HG02588 (cell line): Measurements from ENCODE around the gene SYT7.

Experiments used
- ATAC-seq: cut with Tn5 transposase; IDR thresholded peaks from one replicate; pipeline ENCODE4 v1.9.1; 2021; ENCODE audit warnings: mild to moderate bottlenecking, moderate library complexity; ENCODE audit not compliant: unreplicated experiment

SYT7 gene

DNA sequence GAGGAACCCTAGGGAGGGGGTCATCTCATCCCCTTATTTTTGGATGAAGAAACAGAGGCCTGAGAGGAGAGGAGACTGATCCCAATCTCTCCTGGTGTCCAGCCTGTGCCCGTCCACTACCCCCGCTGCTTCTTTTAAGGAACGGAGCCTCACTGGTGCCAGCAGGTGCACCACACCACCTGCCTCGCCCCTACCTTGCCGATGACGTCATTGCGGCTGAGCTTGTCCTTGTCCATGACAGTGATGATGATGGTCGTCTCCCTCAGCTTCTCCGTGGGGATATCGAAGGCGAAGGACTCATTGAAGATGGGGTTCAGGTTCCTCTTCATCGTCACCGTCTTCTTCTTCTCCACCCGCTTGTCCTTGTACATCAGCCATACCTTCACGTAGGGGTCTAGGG, 58.0 kb downstream of the SYT7 start:
- ATAC-seq = no peak

DNA sequence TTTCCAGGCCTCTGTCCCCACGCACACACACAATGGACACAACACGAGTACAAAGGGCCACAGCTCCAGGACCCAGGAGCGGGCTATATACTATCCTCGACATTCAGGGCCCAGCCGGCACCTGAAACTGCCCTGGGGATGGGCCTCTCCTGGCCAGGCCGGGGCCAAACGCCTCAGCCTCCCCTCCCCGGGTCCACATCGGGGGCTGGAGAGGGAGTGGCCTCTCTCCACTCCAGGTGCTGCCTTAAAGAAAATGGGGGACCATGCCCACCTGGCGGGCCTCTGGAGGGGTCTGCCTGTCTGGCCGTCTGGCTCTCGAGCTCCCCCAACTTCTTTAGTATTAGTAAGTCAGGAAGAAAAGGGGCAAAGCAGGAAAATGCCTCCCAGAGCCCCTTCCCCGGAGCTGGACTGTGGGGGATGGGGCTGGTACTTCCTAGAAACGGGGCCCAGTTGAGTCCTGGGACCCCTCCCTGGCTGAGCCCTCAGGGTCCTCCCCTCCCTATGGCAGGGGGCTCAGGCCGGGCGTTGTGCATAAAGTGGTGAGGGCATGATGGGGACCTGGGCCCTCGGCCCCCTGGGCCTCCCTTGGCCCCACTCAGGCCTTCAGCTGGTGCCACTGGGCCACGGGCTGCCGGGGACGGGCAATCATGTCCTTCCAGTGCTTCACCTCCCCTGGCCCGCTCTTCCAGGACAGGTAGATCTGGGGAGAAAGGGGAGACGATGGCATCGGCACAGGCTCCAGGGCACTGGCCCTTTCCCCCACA, 62.7 kb downstream of the SYT7 start:
- ATAC-seq = no peak

DNA sequence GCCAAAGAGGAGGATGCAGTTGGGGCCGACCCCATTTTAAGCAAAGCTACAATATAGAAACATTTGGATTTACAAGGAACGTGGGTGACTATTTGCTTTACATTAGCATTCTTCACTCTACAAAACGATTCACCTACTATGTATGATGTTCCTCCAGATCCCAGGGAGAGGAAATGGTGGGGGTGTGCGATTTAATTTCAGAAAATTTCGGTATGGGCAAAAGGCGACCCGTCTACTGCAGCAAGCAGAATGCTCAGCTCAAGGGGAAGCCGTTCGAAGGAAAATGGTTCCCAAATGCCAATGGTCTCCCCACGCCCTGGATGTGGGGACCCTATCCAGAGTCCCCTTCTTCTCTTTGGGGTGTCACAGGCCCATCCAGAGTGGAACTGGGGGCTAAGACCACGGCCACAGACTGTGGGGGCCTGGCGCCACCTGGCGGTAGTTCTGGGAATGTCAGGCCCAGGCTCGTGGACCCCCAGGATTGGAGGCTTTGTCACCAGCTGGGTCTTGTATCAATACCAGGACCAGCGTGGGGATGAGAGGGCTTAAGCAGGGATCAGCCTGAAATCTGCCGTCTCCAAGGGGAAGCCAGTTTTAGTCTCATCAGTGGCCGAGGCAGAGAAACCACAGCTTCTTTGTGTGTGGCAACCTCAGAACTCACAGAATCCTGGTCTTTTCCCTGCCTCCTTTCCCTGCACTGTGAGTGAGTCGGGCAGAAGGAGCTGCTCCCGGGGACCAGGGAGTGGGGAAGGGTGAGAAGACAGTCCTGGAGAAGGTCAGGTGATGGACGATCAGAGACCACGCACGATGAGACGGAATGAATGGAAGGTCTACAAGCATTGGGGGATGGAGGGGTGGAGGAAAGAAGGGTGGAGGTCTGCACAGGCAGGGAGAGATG, 64.0 kb downstream of the SYT7 start:
- ATAC-seq = no peak

DNA sequence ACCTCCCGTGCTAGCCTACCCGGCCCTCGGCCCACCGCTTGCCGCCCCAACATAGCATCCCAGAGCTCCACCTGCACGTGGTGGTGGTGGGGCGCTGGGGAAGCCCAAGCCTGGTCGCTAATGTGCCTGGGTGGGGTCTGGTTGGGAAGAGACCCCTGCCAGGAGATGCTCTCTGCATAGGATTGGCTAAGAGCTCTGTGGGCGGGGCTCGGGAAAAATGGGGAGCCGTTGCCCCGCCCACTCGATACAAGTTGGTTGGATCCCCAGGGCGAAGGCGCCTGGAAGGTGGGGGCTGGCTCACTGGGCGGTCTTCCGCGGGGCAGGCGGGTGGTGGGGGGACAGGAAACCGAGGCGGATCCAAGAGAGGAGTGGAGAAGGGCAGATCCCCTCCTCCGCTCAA, 64.7 kb downstream of the SYT7 start:
- no peak for ATAC-seq

DNA sequence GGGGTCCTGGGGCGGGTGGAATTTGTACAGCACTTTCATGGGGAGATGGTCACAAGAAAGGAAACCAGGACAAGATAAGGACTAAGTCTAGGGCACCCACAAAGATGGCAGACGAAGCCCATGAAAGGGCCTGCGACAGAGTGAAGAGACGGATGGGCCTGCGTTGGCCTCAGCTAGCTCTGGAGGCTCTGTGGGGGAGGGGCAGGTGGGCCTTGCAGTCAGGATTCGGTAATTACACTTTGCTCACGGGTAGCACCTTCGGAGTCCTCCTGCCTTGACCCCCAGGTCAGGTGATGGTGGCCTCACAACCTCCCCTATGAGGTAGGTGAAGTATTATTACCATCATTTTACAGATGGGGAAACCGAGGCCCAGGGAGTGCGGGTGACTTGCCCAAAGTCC, 65.2 kb downstream of the SYT7 start:
- ATAC-seq = no peak

DNA sequence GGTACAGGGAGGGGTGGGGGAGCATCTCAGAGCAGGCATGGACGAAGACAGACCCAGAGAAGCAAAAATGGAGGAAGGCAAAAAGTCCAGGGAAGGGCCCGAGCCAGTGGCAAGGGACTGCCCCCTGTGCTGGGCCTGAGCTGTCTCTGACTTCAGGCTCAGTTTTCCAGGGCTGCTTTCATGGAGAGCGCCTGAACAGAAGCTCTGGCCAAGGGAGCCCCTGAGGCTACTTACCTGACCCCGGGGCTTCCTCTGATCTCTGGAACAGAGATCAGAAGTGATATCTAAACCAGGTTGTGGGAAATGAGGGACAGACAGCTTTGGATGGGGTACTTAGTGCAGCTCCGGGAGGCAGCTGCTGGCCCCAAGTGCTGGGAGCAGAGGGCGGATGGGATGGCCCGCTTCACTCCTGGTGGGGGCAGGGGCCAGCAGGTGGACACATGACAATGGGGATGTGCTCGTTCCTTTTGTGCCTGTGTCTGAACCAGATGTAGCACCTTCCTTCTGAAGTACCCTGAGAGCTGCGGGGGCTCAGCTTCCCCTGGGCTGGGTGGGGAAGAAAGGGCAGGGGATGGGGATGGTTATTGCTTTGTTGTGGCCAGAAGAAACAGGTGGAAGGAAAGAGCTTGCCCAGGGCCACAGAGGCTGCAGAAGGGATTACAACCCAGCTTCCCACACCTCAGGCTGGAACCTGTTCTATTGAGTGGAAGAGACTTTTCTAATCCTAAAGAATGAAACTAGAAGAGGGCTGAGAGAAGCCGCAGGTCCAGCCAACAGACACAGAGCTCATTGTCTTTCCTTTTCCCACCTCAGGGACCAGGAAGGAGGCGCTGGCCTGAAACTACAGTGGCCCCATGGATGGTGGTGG, 66.6 kb downstream of the SYT7 start:
- no peak for ATAC-seq

DNA sequence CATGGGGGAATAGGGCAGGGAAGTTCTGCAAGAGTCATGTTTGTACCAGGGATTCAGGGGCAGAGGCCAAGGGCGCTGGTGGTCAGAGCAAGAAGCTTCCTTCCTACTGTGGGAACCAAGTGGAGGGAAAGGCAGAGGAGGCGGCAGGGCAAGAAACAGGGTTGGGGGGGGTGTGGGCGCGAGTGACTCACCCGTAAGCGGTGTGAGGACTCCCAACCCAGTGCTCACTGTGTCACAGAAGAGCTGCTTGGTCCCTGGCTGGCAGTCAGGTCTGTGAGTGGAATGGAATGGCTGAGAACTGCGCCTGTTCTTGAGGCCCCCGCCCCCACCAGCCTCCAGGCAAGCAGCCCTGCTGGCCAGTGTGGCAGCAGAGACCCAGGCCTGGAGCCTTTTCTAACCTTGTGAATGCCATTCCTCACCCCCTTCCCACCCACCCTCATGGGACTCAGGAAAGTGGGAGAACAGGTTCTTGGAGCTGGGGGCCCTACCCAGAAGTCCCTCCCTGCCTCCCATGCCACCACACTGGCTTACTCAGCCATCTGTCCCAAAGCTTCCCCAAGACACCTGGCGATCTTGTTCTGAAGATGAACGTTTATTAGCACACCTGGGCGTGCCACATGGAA, 67.6 kb downstream of the SYT7 start:
- no peak for ATAC-seq

DNA sequence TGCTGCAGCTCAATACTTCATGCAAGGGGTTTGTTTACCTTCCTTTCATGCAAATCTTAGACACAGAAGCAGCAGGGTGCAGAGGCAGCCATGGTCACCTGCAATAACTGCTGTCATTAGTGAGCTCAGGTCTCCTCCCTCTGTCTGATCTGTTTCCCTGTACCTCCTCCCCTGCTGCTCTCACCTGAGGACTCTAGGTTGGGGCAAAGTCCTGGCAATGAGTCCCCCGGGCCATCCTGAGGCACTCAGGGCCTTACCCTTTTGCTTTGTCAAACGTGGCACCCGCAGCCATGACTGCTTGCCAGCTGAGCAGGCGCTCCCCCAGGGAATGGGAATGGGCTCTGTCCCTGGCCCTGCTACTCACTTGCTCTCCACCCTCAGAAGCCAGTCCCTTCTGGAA, 68.4 kb downstream of the SYT7 start:
- no peak for ATAC-seq

DNA sequence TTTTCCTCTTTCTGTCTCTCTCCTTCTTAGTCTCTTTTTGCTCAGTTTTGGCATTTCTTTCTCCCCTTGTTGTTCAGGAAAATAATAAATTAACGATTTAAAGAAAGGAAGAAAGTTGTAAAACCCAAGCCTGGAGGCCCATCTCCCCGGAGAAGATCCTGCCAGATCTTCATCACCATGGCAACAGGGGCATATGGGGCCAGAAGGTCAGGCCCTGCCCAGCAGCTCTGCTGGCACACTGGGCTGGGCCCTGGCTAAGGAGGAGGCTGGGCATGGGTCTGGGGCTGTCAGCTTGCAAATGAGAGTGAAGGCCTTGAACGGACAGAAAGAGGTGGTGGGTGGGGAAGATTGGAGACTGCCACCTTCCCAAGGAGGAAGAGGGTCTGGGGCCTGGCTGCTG, 69.5 kb downstream of the SYT7 start:
- no peak for ATAC-seq

DNA sequence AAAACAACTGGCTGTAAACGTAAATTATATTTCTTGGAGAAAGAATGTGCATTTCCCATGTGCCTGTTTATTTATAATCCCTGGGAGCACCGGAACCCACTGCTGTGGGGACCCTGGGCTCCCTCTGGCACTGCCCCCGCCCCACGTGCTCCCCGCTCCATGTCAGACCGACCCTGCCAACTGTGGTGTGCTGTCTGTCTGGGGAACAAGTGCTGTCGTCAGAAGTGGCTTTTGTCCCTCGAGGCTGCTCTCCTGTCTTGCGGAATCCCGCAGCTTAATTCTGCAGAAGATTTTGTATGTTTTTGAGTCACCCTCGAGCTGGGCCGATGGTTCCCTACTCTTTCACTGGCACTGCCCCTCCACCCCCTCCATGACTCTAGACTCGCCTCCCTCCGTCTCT, 69.9 kb downstream of the SYT7 start:
- no peak for ATAC-seq

DNA sequence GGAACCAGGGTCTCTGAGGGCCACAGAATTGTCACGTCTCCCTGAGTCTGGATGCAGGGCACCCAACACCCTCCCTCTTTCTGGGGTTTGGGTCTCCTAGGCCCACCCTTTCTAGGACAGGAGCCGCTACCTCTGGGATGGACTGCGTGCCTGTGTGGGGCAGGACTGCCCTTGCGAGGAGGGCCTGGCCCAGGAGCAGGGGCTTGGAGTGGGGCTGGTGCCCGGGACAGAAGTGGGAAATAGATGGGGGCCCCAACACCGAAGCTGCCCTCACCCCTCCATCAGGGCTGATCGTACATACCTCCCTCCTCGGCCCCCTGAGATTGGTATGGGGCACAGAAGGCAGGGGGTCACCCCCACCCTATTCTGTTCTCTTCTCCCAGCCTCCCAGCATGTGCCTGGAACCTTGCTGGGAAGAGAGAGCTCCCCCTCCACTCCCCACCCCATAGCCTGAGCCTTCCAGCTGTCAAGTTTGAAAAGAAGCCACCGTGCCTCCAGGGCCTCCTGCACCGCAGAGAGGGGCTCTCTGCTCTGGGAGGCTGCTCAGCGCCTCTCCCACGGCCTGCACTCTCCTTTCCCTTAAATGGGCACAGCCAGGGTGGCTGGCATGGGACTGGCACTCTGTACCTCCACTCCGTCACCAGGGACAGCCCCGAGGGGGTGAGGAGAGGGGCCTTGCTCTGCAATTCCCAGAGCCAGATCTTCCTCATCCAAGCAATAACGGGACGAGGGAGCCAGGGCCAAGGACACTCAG, 70.5 kb downstream of the SYT7 start:
- no peak for ATAC-seq

DNA sequence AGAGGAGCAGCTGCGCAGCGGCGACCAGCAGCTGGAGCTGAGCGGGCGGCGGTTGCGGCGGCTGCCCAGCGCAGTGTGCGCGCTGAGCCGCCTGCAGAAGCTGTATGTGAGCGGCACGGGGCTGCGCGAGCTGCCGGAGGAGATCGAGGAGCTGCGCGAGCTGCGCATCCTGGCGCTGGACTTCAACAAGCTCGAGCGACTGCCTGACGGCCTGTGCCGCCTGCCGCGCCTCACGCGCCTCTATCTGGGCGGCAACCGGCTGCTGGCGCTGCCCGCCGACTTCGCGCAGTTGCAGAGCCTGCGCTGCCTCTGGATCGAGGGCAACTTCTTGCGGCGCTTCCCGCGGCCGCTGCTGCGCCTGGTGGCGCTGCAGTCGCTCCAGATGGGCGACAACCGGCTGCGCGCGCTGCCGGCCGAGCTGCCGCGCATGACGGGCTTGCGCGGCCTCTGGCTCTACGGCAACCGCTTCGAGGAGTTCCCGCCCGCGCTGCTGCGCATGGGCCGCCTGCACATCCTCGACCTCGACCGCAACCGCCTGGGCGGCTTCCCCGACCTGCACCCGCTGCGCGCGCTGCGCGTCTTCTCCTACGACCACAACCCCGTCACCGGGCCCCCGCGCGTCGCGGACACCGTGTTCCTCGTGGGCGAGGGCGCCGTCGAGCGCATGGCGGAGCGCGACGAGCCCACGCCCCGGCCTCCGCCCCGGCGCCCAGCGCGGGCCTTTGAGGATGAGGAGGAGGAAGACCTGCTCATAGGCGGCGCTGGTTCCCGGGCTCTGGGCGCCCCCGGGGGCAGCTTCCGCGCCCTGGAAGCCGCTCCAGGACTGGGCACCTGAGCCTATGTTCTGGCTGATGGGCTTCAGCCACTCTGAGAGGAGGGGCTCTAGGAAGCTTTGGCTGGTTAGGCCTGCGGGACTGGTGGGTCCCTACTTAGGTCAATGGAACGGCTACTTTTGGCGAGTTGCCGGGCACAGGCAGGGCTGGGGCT, 71.5 kb downstream of the SYT7 start:
- ATAC-seq = no peak

DNA sequence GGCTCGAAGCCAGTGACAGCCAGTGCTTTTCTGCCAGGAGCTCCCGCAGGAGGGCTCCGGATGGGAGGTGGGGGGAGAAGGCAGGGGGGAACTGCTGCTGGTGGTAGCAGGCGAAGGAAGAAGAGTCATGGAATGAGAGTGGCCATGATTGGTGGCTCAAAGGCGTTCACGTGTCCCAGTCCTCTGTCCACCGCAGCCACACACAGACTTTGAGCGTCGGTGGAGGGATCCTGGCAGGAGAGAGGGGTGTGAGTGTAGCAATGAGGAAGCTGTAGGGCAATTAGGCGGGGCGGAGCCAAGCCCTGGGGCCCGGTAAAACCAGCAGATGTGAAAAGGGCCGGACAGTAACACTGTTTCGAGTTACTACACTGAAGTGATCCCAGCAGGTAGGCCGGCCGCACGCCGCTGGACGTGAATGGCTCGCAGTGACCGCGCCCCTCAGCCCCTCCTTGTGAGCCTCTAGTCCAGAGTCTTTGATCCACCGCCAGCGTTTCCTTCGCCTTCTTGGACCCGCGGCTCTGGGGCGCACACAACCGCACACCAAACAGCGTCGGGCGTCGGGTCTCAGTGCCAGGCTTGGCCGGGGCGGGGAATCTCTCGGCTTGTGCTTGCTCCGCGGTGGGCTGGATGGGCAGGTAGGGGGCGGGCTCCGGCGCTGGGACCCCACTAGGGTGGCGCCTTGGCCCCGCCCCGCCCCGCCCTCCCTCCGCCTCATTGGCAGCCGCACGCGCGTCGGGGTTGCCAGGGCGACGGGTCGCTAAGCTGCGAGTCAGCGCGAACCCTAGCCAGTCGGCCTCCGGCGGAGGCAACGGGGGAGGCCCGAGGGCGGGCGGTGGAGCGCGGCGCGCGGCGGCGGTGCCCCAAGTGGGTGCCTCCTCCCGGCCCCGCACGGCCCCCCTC, 72.7 kb downstream of the SYT7 start, which contains the start of gene LRRC10B:
Gene LRRC10B (plus strand): TSS at position 788 of the 900 bp plus-strand sequence. CDS start 250 bp downstream, outside the sequence.
- ATAC-seq = no peak

DNA sequence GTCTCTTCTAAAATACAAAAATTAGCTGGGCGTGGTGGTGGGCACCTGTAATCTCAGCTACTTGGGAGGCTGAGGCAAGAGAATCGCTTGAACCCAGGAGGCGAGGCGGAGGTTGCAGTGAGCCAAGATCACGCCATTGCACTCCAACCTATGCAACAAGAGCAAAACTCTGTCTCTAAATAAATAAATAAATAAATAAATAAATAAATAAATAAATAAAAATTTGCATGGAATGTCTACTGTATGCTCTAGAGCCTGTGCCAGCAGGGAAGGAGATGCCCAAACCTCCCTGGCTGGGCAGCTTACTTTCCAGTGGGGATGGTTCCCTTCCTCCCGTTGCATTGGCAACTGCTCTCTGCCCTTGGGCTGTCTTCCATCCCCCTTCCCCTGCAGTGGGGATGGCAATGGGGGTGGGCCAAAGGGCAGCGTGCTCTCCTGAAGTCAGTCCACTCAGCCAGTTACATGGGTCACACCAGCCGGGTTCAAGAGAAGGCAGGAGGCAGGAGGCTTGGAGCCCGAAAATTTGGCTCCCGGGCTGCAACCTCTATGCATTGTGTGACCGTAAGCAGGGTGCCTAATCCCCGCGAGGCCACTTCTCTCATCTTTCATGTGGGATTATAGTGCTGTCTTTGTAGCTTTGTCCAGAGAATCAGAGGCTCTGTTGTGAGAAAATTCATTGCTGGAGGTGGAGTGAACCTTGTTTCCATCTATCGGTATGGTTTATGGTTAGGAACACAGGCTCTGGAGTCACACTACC, 73.7 kb downstream of the SYT7 start:
- no peak for ATAC-seq

DNA sequence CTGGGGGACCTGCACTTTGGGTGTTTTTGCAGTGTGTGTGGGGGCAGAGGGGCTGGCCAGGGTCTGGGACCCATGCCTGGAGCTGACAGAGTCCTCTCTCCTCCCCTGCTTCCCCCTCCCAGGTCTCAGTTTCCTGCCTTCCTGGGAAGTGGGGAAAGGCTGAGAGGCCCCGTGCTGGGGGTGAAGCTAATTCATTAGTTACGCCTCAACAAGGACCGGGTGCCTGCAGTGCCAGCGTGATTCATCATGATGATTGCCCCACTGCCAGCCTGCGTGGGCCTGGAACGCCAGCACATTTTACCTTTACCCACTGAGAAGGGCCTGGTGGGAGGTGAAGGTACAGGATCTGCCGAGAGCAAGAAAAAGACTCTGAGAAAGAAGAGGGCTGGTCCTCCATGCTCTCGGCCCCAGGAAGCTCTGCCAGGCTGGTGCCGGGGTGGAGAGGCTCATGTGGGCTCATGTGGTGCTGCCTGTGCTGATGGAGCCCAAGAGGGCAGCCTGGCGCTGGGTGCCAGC, 75.2 kb downstream of the SYT7 start:
- no peak for ATAC-seq

DNA sequence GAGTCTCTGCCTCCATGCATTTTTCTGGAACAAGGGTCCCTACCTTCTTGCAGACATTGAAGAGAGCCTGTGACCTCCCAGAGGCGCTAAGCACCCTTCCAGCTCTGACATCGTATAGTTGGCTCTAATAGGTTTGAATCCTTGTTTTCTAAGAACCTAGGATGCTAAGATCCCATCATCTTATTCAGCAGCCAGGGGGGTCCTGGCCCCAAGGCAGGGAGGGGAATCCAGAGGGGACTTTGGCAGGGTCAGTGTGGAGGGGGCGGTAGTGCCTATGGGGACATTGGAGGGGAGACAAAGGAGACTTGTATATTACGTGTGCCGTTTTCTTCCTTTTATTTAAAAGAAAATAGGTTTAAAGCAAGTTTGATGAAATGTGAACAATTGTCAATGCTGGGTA, 75.8 kb downstream of the SYT7 start:
- no peak for ATAC-seq
